SKM-1 treated with dmso at 0.1 percent for 144 hours (cell line): ENCODE results near the gene RAB3IP.
"Not testable (repeated sequence)": the region's sequence is repeated elsewhere in the genome, so short reads cannot be mapped to it uniquely, and the experiment has no call there.

Experiments
- DNase-seq: peaks from one replicate; lab custom pipeline; 2025; ENCODE audit not compliant: unreplicated experiment; lab: John Stamatoyannopoulos, UW

The RAB3IP gene

GRCh38 chr12:69755302-69755701, 16.6 kb downstream of the RAB3IP start:
- no peak for DNase-seq

GRCh38 chr12:69756088-69756755, 17.6 kb downstream of the RAB3IP start:
- DNase-seq: no peak

DNA sequence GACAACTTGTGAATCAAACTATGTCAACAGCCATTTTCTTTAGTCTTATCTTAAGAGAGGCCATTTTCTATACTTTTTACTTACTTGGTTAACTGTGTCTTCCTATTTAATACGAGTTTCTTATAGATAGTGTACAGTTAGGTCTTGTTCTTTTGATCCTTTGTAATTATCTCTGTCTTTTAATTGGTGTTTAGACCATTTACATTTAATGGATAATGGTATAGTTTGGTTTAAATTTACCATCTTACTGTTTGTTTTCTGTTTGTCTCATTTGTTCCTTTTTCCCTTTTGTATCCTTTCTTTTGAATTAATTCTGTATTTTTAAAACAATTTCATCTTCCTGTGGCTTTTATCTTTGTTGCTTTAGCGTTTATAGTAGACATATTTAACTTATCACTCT, 19.4 kb downstream of the RAB3IP start:
- no peak for DNase-seq

DNA sequence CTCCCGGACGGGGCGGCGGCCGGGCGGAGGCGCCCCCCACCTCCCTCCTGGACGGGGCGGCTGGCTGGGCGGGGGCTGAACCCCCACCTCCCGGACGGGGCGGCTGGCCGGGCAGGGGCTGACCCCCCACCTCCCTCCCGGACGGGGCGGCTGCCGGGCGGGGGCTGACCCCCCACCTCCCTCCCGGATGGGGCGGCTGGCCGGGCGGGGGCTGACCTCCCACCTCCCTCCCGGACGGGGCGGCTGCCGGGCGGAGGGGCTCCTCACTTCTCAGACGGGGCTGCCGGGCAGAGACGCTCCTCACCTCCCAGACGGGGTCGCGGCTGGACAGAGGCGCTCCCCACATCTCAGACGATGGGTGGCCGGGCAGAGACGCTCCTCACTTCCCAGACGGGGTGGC, 20.9 kb downstream of the RAB3IP start:
- not testable (repeated sequence) for DNase-seq

DNA sequence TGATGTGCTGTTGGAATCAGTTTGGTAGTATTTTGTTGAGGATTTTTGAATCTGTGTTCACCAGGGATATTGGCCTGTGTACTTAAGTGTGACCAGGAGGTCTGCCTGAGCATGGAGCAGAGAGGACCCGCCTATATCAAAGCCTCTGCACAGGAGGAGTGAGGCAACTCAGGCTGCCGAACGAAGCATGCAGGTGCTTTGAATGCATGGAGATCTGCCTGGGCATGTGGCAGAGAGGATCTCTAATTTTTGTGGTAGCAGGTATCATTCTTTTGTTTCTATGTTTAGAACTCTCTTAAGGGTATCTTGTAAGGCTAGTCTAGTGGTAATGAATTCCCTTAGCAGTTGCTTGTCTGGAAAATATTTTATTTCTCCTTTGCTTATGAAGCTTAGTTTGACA, 26.9 kb downstream of the RAB3IP start:
- DNase-seq: no peak

DNA sequence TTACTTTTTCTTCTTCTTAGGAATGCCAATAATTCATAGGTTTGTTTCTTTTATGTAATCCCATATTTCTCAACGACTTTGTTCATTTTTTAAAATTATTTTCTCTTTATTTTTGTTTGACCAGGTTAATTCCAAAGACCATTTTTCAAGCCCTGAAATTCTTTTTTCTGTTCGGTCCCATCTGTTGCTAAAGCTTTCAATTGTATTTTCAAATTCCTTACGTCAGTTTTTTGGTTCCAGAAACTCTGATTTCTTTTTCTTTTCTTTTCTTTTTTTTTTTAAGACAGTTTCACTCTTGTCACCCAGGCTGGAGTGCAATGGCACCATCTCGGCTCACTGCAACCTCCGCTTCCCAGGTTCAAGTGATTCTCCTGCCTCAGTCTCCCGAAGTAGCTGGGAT, 27.6 kb downstream of the RAB3IP start:
- no peak for DNase-seq

GRCh38 chr12:69779928-69780327, 41.3 kb downstream of the RAB3IP start:
- DNase-seq: no peak

- no peak for DNase-seq
These were observed 44.7 kb downstream of the RAB3IP start for GRCh38 chr12:69783365-69783764.

DNA sequence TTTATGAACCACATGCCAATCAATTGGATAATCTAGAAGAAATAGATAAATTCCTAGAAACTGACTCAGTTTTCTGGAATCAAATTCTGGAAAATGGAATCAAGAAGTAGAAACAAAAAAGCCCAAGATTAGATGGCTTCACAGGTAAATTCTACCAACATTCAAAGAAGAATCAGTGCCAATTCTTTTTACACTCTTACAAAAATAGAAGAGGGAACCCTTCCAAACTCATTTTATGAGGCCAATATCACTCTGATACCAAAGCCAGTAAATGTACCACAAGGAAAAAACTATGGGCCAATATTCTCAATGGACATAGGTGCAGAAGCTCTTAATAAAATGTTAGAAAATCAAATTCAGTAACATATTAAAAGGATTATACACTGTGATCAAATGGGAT, 50.7 kb downstream of the RAB3IP start:
- no peak for DNase-seq

- no peak for DNase-seq
These were observed 53.9 kb downstream of the RAB3IP start for GRCh38 chr12:69792533-69792932.

- DNase-seq: not testable (repeated sequence)
These were observed 68.6 kb downstream of the RAB3IP start for GRCh38 chr12:69807101-69807897.

DNA sequence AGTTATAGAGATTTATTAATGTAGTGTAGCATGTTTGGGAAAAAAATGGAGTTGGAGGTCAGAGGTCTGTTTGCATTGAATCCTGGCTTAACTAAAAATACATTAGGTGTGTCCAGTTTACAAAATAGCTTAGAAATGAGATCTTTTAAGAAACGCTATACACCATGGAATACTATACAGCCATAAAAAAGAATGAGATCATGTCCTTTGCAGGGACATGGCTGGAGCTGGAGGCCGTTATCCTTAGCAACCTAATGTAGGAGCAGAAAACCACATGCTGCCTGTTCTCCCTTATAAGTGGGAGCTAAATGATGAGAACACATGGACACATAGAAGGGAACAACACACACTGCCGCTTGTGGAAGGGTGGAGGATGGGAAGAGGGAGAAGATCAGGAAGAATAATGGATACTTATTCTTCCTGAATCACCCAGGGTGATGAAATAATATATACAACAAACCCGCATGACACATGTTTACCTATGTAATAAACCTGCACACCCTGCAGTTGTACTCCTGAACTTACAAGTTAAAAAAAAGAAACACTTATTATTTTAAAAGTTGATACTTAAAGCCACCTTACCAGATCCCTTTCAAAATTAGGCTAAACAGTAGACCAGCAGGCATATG, 72.3 kb downstream of the RAB3IP start:
- no peak for DNase-seq

DNA sequence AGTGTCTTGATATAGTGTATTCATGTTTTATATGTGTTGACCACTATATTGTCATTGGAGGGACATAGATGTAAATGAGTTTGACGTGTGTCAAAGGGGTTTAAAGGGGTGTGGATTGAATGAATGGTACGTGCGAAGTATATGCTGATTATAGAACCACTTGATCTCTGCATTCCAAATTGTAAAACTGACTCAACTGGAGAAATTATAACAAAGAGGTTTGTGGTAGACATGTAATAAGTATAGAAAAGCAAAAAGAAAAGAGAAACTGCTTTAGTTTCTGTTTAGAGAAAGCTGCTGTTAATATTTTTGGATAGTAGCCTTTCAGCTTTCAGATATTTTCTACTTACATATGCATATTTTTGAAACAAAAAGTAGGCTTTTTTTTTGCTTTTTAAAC, 77.4 kb downstream of the RAB3IP start:
- DNase-seq: no peak

DNA sequence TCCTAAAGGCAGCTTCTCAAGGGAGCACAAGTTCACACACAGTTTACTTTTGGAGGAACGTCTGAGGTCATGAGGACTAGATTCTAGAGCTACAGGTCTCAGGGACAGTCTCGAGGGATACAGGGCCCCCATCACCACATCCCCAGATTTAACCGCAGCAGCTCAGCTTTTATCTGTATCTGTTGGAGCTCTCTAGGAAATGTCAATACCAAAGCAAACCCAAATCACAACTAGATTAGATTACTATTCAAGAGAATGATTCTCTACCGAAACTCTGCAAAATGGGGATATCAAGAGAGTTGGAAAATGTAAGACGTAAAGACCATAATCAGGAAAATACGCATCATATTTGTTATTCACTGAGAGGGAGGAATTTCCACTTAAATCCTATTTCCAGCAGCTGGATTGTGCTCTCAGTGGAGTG, 82.4 kb downstream of the RAB3IP start:
- DNase-seq: no peak

DNA sequence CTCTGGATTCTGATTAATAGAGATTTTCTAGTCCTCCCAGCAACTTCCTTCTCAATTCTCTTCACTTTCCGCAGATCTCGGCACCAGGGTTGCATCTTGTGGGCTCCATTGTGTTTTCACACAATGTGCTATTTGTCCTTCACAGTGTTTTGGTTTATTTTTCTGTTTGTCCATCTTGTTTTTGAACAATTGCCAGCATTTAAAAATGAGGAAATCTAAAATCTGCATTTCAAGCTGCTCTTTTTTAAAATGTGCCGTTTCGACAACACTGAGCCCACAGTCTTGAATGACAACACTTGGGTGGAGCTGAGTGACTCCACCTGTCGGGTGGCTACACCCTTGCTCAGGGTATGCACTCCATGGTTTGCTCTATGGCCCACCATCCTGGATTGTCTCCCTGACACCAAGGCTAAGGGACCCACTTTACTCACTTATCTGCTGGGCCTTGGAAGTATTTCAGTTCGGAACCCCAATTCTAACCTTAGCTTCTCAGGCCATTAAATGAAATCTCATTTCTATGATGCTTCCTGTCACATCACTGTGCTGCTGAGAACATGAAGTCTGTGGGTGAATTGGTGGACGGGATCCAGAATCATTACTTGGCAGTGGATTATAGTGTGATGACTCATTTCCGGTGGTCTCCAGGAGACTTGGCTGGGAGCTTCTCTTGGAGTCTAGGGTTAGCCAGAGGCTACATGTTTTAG, 82.9 kb downstream of the RAB3IP start:
- no peak for DNase-seq

DNA sequence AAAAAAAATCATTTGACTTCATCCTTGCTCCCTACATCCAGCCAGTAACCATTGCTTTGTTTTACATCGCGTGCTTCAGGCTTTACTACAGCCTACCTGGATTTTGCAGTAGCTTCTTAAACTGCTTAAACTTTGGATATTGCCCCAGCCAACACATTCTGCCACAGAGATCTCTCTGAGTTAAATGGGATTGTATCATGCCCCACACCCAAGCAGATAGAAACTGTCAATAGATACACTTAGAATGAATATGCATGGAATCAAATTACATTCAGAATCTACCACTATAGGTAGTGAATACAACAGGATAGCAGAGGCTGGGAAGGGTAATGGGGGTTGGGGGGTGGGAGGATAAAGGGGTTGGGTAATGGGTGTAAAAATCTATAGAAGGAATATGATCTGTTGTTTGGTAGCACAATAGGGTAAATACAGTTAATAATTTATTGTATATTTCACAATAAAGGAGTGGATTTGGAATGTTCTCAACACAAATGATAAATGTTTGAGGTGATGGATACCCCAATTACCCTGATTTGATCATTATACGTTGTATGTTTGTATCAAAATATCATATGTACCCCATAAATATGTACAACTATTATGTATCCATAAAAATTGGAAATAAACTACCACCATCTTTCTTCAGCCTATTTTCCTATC, 83.7 kb downstream of the RAB3IP start:
- DNase-seq: no peak

DNA sequence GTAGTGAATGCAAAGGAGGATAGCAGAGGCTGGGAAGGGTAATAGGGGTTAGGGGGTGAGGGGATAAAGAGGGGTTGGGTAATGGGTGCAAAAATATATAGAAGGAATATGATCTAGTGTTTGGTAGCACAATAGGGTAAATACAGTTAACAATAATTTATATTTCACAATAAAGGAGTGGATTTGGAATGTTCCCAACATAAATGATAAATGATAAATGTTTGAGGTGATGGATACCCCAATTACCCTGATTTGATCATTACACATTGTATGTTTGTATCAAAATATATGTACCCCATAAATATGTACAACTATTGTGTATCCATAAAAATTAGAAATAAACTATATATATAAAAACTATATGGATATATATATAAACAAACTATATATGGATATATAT, 85.4 kb downstream of the RAB3IP start:
- no peak for DNase-seq

GRCh38 chr12:69824966-69825560, 86.4 kb downstream of the RAB3IP start, which contains the start of gene MYRFL:
MYRFL (plus strand) TSS chr12:69825227; CDS start chr12:69825518, 291 bp downstream.
- DNase-seq: no peak

DNA sequence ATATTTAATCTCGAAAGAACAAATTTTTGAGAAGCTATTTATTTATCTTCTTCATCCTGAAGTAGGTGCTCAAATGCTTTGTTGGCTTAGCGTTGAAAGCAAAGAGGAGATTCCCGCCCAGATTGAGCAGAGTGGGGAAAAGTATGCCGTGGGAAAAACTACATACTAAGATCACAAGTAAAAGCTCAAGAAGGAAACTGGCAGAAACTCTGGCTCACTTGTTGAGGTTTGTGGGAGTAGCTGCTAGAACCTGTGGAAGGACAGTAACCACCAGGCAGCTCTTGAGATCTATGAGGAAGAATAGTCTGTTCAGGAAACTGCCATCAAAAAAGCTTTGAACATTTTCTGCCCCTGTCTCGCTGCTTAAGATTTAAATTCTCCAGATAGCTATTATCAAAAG, 90.2 kb downstream of the RAB3IP start:
- DNase-seq: no peak

DNA sequence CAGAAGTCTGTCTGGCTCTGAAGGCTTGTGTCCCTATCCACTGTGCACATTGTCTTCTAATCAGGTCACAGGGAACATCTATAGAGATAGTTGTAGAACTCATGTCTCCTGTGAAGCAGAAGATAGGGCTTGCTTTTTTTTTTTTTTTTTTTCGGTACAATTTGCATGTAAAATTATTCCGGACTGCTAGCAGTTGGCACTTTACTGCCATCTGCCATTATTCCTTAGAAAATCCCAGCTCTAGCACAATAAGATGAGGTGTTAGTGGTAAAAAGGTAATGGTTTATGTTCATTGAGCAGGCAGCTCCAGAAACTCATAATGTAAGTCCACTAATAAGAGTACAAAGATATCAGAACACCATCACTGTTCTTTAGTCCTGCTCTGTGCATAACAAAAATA, 95.0 kb downstream of the RAB3IP start:
- no peak for DNase-seq

DNA sequence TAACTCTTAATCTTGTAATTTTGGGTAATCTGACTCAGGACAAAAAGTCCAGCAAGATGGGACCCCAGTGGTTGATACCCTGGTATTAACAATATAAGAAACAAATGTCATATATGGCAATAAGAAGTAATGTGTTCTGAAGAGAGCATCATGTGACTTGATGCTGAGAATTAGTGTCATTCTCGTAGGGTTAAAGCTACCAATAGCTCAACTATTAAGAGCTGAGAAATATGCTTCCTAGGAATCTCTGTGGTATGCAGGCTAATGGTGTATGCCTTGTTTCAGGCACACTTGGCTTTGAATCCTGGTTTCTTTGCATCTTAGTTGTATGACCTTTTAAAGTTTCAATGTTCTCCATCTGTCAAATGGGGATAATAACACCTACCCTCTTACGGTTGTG, 95.5 kb downstream of the RAB3IP start:
- DNase-seq: no peak
